Mucosa of gallbladder (tissue), 1 donor: Measurements from ENCODE around the gene RAPGEF4. TPM values are rescaled to one million over a fixed set of nuclear protein-coding genes. Genes with fewer than 3 reads are reported as not detected.

ENCODE experiments used
- DNase-seq: peaks from one replicate; pipeline ENCODE4 v3.0.0-alpha.2; 2020; ENCODE audit warnings: low spot score
- total RNA-seq: library from RNA; stranded (reverse); gene quantifications from one replicate; pipeline ENCODE4 v1.2.1, GENCODE V29; 2021
- donor health status: DM: no; HTN: no; CAD: no.

Gene RAPGEF4
- total RNA-seq, 1 donor from 2014 or later = 6.4 TPM

GRCh38 chr2:172860336-172860707, 124.7 kb downstream of the RAPGEF4 start:
- DNase-seq = no peak

- no peak for DNase-seq
These were observed 125.5 kb downstream of the RAPGEF4 start for GRCh38 chr2:172861098-172861497.

- no peak for DNase-seq
These were observed 126.2 kb downstream of the RAPGEF4 start for GRCh38 chr2:172861656-172862476.

DNA sequence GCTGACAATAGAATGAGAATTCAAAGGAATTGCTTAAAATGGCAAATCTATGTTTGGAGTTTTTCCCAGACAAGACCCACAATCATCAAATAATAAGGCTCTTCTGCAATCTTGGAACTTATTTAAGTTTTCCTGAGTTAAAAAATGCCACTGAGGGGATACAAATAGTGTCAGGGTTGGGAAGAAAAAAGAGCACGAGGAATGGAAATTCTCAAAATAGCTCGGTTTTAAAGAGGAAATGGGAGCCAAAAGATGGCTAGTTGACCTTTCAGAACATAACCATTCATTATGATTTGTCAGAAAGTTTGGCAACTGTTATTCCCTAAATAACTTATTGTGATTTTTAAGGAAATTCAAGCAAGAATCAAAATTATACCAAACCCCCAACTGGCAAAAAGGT, 127.7 kb downstream of the RAPGEF4 start:
- DNase-seq = no peak

- DNase-seq = peak; percentile 31
These were observed 128.5 kb downstream of the RAPGEF4 start for GRCh38 chr2:172864182-172864581.

DNA sequence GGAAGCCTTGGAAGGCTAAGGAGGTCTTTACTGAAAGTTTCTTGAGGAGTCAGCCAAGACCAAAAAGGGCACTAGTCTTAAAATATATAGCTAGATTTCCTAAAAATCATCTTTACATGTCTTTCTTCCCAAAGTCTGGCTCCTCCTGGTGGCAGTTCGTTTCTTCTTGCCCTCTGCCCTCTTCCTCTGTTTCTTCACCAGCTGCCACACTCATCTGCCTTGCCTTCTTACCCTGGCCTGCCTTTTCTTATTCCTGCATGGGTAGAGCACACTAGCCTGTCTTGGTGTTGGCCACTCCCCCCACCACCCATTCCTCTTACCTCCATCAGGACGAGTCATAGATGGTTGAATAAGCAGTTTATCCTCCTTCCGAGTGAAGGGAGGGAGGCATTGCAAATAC, 129.8 kb downstream of the RAPGEF4 start:
- DNase-seq = no peak

DNA sequence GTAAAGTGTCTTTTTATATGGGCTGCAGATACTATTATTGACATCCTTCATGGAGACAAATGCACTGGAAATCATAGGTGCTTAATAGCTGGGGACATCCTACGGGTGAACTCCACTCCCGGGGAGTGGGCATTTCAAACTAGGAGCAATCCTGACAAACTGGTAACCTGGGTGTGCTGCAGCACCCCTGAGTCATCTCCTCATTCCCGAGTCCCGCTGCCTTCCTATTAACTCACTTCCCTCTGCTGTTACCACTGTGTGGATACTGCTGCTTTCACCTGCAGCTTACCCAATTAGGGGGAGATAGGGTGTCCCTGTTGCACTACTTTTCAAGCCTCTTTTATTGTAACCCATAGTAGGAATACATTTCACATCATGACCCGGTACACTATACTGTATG, 134.2 kb downstream of the RAPGEF4 start:
- no peak for DNase-seq

GRCh38 chr2:172870396-172870795, 134.8 kb downstream of the RAPGEF4 start:
- no peak for DNase-seq

DNA sequence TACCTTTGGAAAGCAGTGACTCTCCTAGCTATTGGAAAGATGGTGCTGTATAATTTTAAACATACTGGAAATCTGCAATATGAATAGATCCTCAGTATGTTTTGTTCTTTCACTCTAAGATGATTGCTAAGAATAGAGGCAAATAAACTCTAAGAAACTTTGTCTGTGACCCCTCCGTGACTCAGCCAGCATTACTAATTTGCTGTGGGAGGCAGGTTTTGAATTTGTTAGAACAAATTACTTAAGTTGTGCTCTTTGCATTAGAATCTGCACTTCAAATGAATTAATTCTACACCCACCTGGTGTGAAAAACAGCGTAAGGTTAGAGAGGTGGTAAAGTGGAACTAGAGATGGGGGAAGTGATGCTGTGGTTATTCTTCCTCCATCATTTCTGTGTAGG, 142.2 kb downstream of the RAPGEF4 start:
- DNase-seq = no peak

DNA sequence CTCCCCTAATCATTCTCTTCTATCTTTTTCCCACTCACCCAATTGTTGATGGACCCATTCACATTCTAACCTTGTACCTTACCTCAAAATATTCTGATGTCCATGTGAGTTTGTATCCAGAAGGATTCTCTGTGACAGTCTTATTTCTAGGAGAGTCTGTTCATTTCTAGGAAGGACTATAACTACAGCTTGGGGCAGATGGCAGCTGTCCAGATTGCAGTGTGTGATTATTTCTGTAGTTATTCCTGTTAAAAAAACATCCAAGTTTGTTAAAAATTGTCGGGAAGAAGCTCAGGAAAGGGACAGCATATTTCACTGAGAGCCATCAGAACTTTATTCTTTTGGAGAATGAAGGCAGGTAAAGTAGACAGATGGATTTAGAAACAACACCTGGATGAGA, 142.6 kb downstream of the RAPGEF4 start:
- DNase-seq = no peak

DNA sequence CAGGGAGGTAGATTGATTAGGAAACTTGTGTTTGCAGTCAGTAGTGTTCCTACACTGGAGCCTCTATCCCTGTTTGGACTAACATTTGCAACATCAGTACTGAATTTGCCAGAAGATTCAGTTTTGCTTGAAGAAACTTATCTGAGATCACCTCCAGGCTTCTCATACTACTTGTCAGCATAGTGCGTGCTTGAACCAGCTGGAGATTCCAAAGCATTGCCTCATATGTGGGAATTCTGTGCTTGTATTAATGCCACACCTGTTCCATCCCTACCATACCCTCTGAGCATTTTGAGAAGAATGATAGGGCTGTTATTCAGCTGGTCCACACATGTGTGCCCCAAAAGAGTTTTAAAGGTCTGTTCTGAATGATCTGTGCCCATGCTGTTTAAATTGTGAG, 148.7 kb downstream of the RAPGEF4 start:
- DNase-seq = no peak

DNA sequence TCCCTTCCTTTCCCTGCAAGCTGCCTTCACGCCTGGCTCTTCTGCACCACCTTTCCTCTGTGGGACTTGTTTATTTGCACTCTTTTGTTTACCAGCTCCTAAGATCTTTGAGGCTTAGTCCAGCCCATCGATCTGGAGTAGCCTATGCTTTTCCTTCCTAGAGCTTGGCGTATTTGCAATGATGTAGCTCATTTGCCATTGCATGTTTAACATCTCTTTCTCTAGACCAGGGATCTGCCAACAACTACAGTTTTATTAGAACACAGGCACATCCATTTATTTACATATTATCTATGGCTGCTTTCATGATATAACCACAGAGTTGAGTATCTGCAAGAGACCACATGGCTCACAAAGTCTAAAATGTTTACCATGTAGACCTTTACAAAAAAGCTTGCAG, 150.4 kb downstream of the RAPGEF4 start:
- no peak for DNase-seq

- no peak for DNase-seq
These were observed 151.6 kb downstream of the RAPGEF4 start for GRCh38 chr2:172887280-172887679.

DNA sequence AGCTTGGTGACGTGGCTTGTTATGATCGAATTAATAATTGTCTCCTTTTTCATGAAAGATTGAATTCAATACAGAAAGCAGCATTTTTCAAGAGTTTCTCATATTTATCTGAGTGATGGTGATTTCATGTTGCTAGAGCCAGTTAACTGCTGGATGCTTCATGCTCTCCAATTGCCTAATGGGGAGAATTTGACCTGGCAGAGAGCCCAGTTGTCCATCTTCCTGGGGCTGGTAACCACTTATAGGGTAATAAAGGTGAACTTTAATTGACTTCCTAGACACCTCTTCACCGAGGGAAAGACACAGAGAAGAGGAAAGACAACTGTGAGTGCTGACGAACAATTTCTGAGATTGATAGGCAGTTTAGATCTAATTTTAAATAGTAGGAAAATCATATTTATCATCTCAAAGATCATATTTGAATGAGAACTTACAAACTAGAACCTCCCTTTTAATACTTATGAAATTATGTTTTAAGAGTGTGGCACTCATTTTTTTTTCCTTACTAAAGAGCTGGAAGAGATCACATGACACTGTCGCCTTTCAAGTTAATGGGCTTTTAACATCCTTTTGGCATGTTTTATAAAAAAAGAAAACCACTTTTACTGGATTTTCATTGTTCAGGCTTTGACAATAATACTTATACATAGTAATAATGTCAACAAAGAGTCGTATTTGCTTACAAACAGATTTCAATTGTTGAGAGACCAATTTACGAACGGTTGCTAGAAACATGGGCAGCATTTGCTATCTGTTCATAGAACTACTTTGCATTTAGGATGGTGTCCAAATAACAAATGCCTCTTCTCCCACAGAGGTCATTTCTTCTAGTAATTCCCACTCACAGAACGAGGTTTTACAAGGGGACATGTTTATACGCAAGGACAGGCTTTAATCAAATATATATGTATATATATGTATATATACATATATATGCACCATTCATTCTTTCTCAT, 153.3 kb downstream of the RAPGEF4 start:
- DNase-seq = no peak

GRCh38 chr2:172889768-172890430, 154.3 kb downstream of the RAPGEF4 start:
- no peak for DNase-seq

- no peak for DNase-seq
These were observed 157.5 kb downstream of the RAPGEF4 start for GRCh38 chr2:172893111-172893510.

GRCh38 chr2:172893671-172894070, 158.0 kb downstream of the RAPGEF4 start:
- no peak for DNase-seq

DNA sequence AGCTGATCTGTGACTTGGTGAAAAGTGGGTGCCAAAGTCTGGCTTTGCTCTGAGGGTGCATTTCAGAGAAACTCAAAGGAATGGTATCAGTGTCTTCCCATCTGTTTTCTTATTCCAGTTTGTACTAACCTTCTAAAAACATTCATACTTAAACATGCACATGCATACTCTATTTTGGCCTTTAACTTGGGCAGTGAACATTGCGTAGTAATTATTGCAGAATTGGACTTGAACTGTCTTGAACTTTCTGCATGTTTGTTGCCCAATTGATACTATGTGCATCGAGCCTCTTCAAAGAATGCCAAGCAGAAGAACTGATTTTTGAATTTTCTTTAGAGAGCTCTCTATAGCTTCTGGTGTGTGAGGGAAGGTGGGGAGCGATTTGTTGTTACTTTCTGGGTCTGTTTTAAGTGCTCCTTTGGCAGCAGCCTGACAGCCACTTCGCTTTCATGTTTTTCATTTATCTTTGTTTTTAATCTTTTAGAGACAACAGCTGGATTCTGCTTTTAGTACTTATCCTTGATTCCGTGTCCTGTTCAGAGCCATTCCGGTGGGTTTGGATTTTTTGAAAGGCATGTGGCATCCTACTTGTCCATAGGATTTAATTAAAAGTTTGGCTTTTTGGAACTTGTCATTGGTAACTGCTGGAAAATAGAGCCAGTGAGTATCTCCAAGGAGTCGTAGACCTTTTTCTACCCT, 159.2 kb downstream of the RAPGEF4 start:
- no peak for DNase-seq

- DNase-seq = no peak
These were observed 161.0 kb downstream of the RAPGEF4 start for GRCh38 chr2:172896661-172897081.

- no peak for DNase-seq
These were observed 165.2 kb downstream of the RAPGEF4 start for GRCh38 chr2:172900871-172901270.

- DNase-seq = no peak
These were observed 166.3 kb downstream of the RAPGEF4 start for GRCh38 chr2:172901913-172902312.

- no peak for DNase-seq
These were observed 168.6 kb downstream of the RAPGEF4 start for GRCh38 chr2:172904236-172904635.
